ENCODE data around the gene CEACAM19. TPM values are rescaled to one million over a fixed set of nuclear protein-coding genes. Genes with fewer than 3 reads are reported as not detected.

CEACAM19 gene
- total and polyA plus RNA-seq, 9 donors = 2.2 to 10.0 (median 5.4) TPM

GRCh38 chr19:44726465-44726864 is 55.2 kb downstream of the CEACAM19 start:
- Histone ChIP-seq H3K9me3 (no peaks in the 10 kb centered on the region), H3K27me3 (no peaks in the 10 kb centered on the region), H3K4me1 (ENCODE audit: insufficient read depth) (peaks cover 7% of the 10 kb centered on the region), H3K4me3 (no peak overlapping the region), H3K36me3 (no peaks in the 10 kb centered on the region), H3K27ac (no peak overlapping the region)
- no peak for DNase-seq
- 94 to 96% (median 95%) methylated on average over 12 of the region's 12 CpGs for WGBS, 3 donors
- no peak for TF ChIP-seq POLR2A (IDR thresholded peaks at IDR 0.05)
- TF ChIP-seq, protein P1, sequence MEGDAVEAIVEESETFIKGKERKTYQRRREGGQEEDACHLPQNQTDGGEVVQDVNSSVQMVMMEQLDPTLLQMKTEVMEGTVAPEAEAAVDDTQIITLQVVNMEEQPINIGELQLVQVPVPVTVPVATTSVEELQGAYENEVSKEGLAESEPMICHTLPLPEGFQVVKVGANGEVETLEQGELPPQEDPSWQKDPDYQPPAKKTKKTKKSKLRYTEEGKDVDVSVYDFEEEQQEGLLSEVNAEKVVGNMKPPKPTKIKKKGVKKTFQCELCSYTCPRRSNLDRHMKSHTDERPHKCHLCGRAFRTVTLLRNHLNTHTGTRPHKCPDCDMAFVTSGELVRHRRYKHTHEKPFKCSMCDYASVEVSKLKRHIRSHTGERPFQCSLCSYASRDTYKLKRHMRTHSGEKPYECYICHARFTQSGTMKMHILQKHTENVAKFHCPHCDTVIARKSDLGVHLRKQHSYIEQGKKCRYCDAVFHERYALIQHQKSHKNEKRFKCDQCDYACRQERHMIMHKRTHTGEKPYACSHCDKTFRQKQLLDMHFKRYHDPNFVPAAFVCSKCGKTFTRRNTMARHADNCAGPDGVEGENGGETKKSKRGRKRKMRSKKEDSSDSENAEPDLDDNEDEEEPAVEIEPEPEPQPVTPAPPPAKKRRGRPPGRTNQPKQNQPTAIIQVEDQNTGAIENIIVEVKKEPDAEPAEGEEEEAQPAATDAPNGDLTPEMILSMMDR (IDR thresholded peaks at IDR 0.05) = no peak
- no peak for TF ChIP-seq EP300 (IDR thresholded peaks at IDR 0.05)
- intact Hi-C loops (cut with DNase I) = loop anchor here in 1 of 4 donors (10.0 kb wide), 1 partner anchor 1758 kb away; no protein-coding TSS in a partner anchor

- Histone ChIP-seq H3K27ac (no peak overlapping the region), H3K4me3 (no peak overlapping the region), H3K4me1 (ENCODE audit: insufficient read depth) (peaks cover 7% of the 10 kb centered on the region), H3K9me3 (no peaks in the 10 kb centered on the region), H3K27me3 (no peaks in the 10 kb centered on the region), H3K36me3 (no peaks in the 10 kb centered on the region)
- DNase-seq = no peak
- WGBS, 3 donors = 71 to 81% (median 74%) methylated on average over 6 of the region's 6 CpGs
- TF ChIP-seq EP300 (IDR thresholded peaks at IDR 0.05) (no peak), POLR2A (IDR thresholded peaks at IDR 0.05) (no peak)
- TF ChIP-seq, protein P1 (IDR thresholded peaks at IDR 0.05) = no peak
- intact Hi-C loops (cut with DNase I) = loop anchor here in 1 of 4 donors (10.0 kb wide), 1 partner anchor 1757 kb away; no protein-coding TSS in a partner anchor
These were observed 56.9 kb downstream of the CEACAM19 start for GRCh38 chr19:44728178-44728577.

DNA sequence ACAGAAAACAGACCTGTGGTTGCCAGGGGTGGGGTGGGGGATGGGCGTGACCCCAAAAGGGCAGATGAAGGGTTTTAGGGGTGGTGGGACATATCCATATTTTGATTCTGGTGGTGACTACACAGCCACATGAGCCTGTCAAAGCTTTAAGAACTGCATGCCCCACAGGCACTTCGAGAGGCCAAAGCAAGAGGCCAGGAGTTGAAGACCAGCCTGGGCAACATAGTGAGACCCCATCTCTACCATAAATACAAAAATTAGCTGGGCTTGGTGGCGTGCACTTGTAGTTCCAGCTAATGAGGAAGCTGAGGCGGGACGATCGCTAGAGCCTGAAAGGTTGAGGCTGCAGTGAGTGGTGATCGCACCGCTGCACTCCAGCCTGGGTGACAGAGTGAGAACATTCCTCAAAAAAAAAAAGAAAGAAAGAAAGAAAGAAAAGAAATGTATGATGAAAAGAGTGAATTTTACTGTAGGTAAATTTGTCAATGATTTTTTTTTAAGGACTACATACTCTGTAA is 58.3 kb downstream of the CEACAM19 start:
- H3K27me3 ChIP-seq = no peaks in the 10 kb centered on the region
- H3K36me3 ChIP-seq = no peaks in the 10 kb centered on the region
- TF ChIP-seq, protein P1 (IDR thresholded peaks at IDR 0.05) = no peak
- no peak for TF ChIP-seq POLR2A (IDR thresholded peaks at IDR 0.05)
- TF ChIP-seq EP300 (IDR thresholded peaks at IDR 0.05) = no peak
- no peak for DNase-seq
- no peak overlapping the region for H3K4me3 ChIP-seq
- H3K9me3 ChIP-seq = no peaks in the 10 kb centered on the region
- intact Hi-C loops (cut with DNase I) = loop anchor here in 1 of 4 donors (10.0 kb wide), 1 partner anchor 1755 kb away; no protein-coding TSS in a partner anchor
- H3K27ac ChIP-seq = no peak overlapping the region
- peaks cover 7% of the 10 kb centered on the region for H3K4me1 ChIP-seq (ENCODE audit: insufficient read depth)
- WGBS, 3 donors = 91 to 93% (median 91%) methylated on average over 8 of the region's 8 CpGs

DNA sequence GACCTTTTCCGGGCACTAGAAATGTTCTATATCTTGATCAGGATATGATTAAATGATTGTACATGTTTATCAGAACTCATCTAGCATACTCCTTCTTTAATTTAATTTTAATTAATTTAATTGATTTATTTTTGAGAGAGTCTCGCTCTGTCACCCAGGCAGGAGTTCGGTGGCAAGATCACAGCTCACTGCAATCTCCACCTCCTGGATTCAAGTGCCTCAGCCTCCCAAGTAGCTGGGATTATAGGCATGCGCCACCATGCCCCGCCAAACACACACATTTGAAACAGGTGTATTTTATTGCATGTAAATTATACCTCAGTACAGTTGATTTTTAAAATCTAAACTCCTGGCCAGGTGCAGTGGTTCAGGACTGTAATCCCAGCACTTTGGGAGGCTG is 59.8 kb downstream of the CEACAM19 start:
- intact Hi-C loops (cut with DNase I) = no loop called here
- Histone ChIP-seq H3K4me3 (no peak overlapping the region), H3K27me3 (no peaks in the 10 kb centered on the region), H3K9me3 (no peaks in the 10 kb centered on the region), H3K4me1 (ENCODE audit: insufficient read depth) (no peaks in the 10 kb centered on the region), H3K36me3 (no peaks in the 10 kb centered on the region), H3K27ac (no peak overlapping the region)
- DNase-seq = no peak
- 91 to 94% (median 93%) methylated on average over 5 of the region's 5 CpGs for WGBS, 3 donors
- TF ChIP-seq, protein P1 (IDR thresholded peaks at IDR 0.05) = no peak
- no peak for TF ChIP-seq POLR2A (IDR thresholded peaks at IDR 0.05)
- TF ChIP-seq EP300 (IDR thresholded peaks at IDR 0.05) = no peak

Measured in ovary (tissue), 9 donors.